MM.1S (cell line): ENCODE results near the gene CUL7.
"Not testable (repeated sequence)": the region's sequence is repeated elsewhere in the genome, so short reads cannot be mapped to it uniquely, and the experiment has no call there.

Source experiments
- CTCF ChIP-seq: fragments of 300-600 bp; sonication (generic); IDR thresholded peaks from 2 replicates; pipeline ENCODE4 v1.5.1; 2016; ENCODE audit warnings: antibody characterized with exemption, low read length, mixed read lengths
- EZH2 ChIP-seq: fragments of 300-600 bp; sonication (generic); optimal IDR thresholded peaks from 2 replicates; pipeline ENCODE3; 2017; ENCODE audit warnings: low read depth, mild to moderate bottlenecking, antibody characterized with exemption, low read length, mixed read lengths

GRCh38 chr6:43041475-43041874 is 12.2 kb downstream of the CUL7 start:
- not testable (repeated sequence) for TF ChIP-seq CTCF, EZH2
